ENCODE results near the gene MAML3.

Gene MAML3

DNA sequence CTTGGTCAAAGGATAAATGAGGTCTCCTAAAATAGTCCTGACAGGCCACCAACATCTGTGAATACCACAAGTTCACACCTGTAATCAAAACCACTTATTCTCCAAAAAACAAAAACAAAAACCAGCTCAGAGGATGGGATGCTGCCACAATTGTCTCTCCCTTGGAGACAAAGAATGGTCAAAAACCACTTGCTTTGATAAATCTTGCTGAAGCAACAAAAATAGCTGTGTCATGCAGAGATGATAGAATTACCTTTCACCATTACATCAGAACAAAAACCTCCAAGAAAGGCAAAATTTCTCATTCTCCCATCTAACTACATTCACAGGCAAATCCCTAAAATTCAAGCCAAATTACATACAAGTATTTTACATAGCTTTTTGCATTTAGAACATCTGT, 180.4 kb downstream of the MAML3 start:
- H3K36me3 ChIP-seq (ENCODE audit: control insufficient read depth in 2 of 2, insufficient read depth in 2 of 2, low read length in 2 of 2) = no peaks in the 10 kb centered on the region
- H3K4me3 ChIP-seq (ENCODE audit: low read length in 2 of 2) = no peak overlapping the region
- no peak overlapping the region for H3K27ac ChIP-seq (ENCODE audit: low read depth in 2 of 2, low read length in 2 of 2)
- no peaks in the 10 kb centered on the region for H3K27me3 ChIP-seq (ENCODE audit: control insufficient read depth in 2 of 2, insufficient read depth in 2 of 2, low read length in 2 of 2)
- no peaks in the 10 kb centered on the region for H3K4me1 ChIP-seq (ENCODE audit: control insufficient read depth in 2 of 2, insufficient read depth in 2 of 2, low read length in 2 of 2)
- H3K9me3 ChIP-seq (ENCODE audit: control insufficient read depth in 2 of 2, low read length in 2 of 2) = no peaks in the 10 kb centered on the region
- no peak overlapping the region for H3K9ac ChIP-seq (ENCODE audit: low read depth in 1 of 2, low read length in 2 of 2)

DNA sequence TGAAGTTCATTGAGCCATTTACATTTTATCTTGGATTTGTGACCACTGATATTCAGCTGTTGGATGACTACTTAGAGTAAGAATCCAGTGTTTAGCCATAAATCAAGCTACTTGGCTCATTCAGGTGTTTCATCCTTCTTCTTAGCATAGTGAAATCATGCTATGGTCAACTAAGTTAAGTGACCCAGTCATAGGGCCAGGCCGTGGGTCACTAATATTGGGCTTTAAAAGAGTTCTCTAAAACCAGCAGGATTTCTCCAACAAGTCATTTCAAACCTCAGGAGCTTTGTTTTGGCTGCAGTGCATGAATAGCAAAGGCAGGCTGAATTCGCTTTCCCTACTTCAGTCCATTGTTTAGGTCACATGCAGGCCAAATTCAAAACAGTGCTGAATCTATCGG, 181.0 kb downstream of the MAML3 start:
- Histone ChIP-seq H3K36me3 (ENCODE audit: control insufficient read depth in 2 of 2, insufficient read depth in 2 of 2, low read length in 2 of 2) (no peaks in the 10 kb centered on the region), H3K9me3 (ENCODE audit: control insufficient read depth in 2 of 2, low read length in 2 of 2) (no peaks in the 10 kb centered on the region), H3K4me1 (ENCODE audit: control insufficient read depth in 2 of 2, insufficient read depth in 2 of 2, low read length in 2 of 2) (no peaks in the 10 kb centered on the region), H3K27me3 (ENCODE audit: control insufficient read depth in 2 of 2, insufficient read depth in 2 of 2, low read length in 2 of 2) (no peaks in the 10 kb centered on the region), H3K27ac (ENCODE audit: low read depth in 2 of 2, low read length in 2 of 2) (no peak overlapping the region), H3K9ac (ENCODE audit: low read depth in 1 of 2, low read length in 2 of 2) (no peak overlapping the region), H3K4me3 (ENCODE audit: low read length in 2 of 2) (no peak overlapping the region)

DNA sequence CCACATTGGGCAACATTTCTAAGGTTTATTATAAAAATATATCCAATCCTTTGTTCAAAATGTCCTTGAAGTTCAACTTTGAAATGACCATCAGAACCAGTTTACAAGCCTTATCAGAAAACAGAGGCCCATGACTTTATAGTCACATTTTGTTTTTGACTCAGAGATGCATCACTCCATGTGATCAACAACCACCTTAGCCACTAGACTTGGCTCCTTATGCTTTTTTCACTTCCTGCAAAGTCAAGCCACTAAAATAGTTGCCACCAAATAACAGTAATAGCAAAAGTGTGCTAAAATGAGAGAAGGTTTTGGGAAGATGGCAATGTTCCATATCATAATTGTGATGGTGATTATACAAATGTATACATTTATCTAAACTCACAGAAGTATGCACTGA, 181.7 kb downstream of the MAML3 start:
- Histone ChIP-seq H3K4me1 (ENCODE audit: control insufficient read depth in 2 of 2, insufficient read depth in 2 of 2, low read length in 2 of 2) (no peaks in the 10 kb centered on the region), H3K9ac (ENCODE audit: low read depth in 1 of 2, low read length in 2 of 2) (no peak overlapping the region), H3K4me3 (ENCODE audit: low read length in 2 of 2) (no peak overlapping the region), H3K9me3 (ENCODE audit: control insufficient read depth in 2 of 2, low read length in 2 of 2) (no peaks in the 10 kb centered on the region), H3K27me3 (ENCODE audit: control insufficient read depth in 2 of 2, insufficient read depth in 2 of 2, low read length in 2 of 2) (no peaks in the 10 kb centered on the region), H3K27ac (ENCODE audit: low read depth in 2 of 2, low read length in 2 of 2) (no peak overlapping the region), H3K36me3 (ENCODE audit: control insufficient read depth in 2 of 2, insufficient read depth in 2 of 2, low read length in 2 of 2) (no peaks in the 10 kb centered on the region)

DNA sequence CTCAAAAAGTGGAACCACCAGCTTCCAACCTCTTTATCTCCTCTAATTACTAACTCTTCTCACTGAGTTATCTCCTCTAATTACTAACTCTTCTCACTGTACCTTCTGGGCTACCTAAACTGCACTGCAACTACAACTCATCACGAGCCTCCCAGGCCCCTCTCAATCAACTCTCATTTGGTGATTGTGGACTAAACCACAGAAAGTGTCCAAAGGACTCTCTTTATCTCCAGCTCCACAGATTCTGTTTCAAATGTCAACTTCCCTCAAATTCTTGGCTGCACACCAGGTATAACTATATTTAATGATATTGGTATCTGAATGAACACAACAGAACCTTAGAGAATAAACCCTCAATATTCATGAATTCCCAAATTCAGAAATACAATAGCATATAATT, 182.9 kb downstream of the MAML3 start:
- Histone ChIP-seq H3K4me1 (ENCODE audit: control insufficient read depth in 2 of 2, insufficient read depth in 2 of 2, low read length in 2 of 2) (no peaks in the 10 kb centered on the region), H3K27ac (ENCODE audit: low read depth in 2 of 2, low read length in 2 of 2) (no peak overlapping the region), H3K27me3 (ENCODE audit: control insufficient read depth in 2 of 2, insufficient read depth in 2 of 2, low read length in 2 of 2) (no peaks in the 10 kb centered on the region)

DNA sequence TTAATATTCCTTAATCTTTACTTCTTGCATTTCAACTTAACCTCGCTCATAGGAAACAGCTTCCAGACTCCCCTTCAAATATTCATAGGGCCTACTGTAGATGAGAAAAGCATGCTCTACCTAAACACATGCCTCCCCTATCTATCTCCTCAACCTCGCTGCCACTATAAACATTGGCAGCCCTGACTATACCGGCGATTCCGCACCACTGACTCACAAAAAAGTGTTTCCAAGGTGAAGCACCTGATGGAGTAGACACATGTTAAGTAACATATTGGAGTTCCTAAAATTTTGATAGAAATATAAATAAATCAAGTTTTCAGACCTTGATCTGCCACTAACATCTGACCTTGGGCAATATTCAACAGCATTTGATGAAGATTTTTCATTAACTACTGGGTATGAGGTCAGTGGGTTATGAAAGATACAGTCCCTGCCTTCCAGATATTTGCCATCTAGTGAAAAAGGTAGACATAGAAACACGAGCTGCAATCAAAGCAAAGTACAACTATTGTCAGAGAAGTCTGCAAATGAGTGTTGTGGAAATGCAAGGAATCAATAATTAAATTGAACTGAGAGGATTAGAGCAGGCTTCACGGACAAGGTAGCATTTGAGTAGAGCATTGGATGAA, 184.2 kb downstream of the MAML3 start:
- Histone ChIP-seq H3K36me3 (ENCODE audit: control insufficient read depth in 2 of 2, insufficient read depth in 2 of 2, low read length in 2 of 2) (no peaks in the 10 kb centered on the region), H3K9ac (ENCODE audit: low read depth in 1 of 2, low read length in 2 of 2) (no peak overlapping the region), H3K9me3 (ENCODE audit: control insufficient read depth in 2 of 2, low read length in 2 of 2) (no peaks in the 10 kb centered on the region), H3K4me3 (ENCODE audit: low read length in 2 of 2) (no peak overlapping the region), H3K4me1 (ENCODE audit: control insufficient read depth in 2 of 2, insufficient read depth in 2 of 2, low read length in 2 of 2) (no peaks in the 10 kb centered on the region), H3K27ac (ENCODE audit: low read depth in 2 of 2, low read length in 2 of 2) (no peak overlapping the region), H3K27me3 (ENCODE audit: control insufficient read depth in 2 of 2, insufficient read depth in 2 of 2, low read length in 2 of 2) (no peaks in the 10 kb centered on the region)

More for the DNA sequence above, 182.9 kb downstream of the MAML3 start:
- H3K4me3 ChIP-seq (ENCODE audit: low read length in 2 of 2) = no peak overlapping the region
- H3K36me3 ChIP-seq (ENCODE audit: control insufficient read depth in 2 of 2, insufficient read depth in 2 of 2, low read length in 2 of 2) = no peaks in the 10 kb centered on the region
- H3K9me3 ChIP-seq (ENCODE audit: control insufficient read depth in 2 of 2, low read length in 2 of 2) = no peaks in the 10 kb centered on the region
- no peak overlapping the region for H3K9ac ChIP-seq (ENCODE audit: low read depth in 1 of 2, low read length in 2 of 2)

DNA sequence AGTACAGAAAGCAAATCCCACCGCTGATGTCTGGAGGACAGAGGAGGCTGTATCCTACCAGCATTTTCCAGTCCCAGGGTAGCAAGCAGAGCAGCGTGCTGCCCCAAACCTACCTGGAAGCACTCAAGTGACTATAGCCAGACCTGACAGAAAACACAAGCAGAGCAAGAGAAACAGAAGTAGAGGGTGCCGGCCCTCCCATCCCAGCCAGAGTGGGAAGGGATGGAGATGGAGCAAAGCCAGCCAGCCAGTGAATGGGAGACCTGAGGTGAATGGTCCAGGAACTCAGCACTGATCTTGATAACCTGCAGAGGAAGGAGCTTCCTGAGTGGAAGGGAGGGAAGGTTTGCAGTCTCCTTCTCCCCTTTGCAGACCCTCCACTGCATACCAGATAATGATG, 185.2 kb downstream of the MAML3 start:
- Histone ChIP-seq H3K4me1 (ENCODE audit: control insufficient read depth in 2 of 2, insufficient read depth in 2 of 2, low read length in 2 of 2) (no peaks in the 10 kb centered on the region), H3K9me3 (ENCODE audit: control insufficient read depth in 2 of 2, low read length in 2 of 2) (no peaks in the 10 kb centered on the region), H3K9ac (ENCODE audit: low read depth in 1 of 2, low read length in 2 of 2) (no peak overlapping the region), H3K4me3 (ENCODE audit: low read length in 2 of 2) (no peak overlapping the region), H3K27me3 (ENCODE audit: control insufficient read depth in 2 of 2, insufficient read depth in 2 of 2, low read length in 2 of 2) (no peaks in the 10 kb centered on the region), H3K27ac (ENCODE audit: low read depth in 2 of 2, low read length in 2 of 2) (no peak overlapping the region), H3K36me3 (ENCODE audit: control insufficient read depth in 2 of 2, insufficient read depth in 2 of 2, low read length in 2 of 2) (no peaks in the 10 kb centered on the region)

DNA sequence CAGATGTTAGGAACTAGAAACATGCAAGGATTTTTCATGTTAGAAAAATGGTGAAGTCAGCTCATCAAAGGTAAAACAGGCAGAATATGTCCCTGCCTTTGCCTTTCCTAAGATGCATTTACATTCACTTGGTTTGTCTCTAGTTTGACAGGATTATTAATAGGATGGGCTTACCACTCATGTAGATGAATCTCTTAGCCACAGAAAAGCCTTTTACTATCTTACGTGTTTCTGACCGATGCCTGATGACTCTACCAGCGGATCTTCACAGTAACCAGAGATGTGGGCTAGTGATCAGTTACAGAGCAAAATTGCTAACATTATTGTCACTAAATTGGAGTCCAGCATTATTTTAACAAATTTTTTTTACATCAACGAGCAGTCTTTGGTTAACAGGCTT, 187.6 kb downstream of the MAML3 start:
- Histone ChIP-seq H3K36me3 (ENCODE audit: control insufficient read depth in 2 of 2, insufficient read depth in 2 of 2, low read length in 2 of 2) (no peaks in the 10 kb centered on the region), H3K4me3 (ENCODE audit: low read length in 2 of 2) (no peak overlapping the region), H3K4me1 (ENCODE audit: control insufficient read depth in 2 of 2, insufficient read depth in 2 of 2, low read length in 2 of 2) (no peaks in the 10 kb centered on the region), H3K9me3 (ENCODE audit: control insufficient read depth in 2 of 2, low read length in 2 of 2) (no peaks in the 10 kb centered on the region), H3K27ac (ENCODE audit: low read depth in 2 of 2, low read length in 2 of 2) (no peak overlapping the region), H3K9ac (ENCODE audit: low read depth in 1 of 2, low read length in 2 of 2) (no peak overlapping the region), H3K27me3 (ENCODE audit: control insufficient read depth in 2 of 2, insufficient read depth in 2 of 2, low read length in 2 of 2) (no peaks in the 10 kb centered on the region)

DNA sequence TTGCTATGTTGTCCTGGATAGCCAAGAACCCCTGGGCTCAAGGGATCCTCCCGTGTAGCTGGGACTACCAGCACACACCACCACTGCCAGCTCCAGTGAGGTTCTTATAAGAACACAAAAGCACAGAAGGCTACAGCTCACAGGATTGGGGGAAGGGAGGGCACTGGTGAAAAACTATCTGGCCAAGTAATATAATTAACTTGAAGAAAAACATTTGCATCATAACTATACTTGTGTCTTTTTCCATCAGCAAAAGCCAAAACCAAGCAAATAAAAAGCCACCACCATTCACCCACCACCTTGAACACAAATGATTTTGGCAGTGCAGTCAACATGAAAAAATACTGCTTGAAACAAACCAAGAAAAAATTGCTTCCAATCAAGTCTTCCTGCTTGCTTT, 188.2 kb downstream of the MAML3 start:
- no peak overlapping the region for H3K27ac ChIP-seq (ENCODE audit: low read depth in 2 of 2, low read length in 2 of 2)

DNA sequence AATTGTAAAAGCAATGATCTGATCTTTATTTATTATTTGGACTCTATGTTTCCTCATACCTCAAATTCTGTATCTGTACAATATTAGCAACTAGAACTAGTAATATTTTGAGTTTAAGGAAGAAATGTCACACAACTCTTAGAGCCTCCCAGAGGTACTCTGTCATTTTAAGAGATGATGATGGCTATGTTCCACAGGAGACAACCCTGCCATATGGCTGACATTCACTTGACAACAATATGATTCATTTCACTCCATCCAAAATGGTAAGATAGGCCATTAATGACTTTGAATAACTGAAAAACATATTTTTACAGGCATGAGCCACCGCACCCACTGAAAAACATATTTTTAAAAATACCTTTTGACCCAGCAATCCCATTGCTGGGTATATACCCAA, 190.3 kb downstream of the MAML3 start:
- Histone ChIP-seq H3K27ac (ENCODE audit: low read depth in 2 of 2, low read length in 2 of 2) (no peak overlapping the region), H3K9me3 (ENCODE audit: control insufficient read depth in 2 of 2, low read length in 2 of 2) (no peaks in the 10 kb centered on the region), H3K9ac (ENCODE audit: low read depth in 1 of 2, low read length in 2 of 2) (no peak overlapping the region), H3K27me3 (ENCODE audit: control insufficient read depth in 2 of 2, insufficient read depth in 2 of 2, low read length in 2 of 2) (no peaks in the 10 kb centered on the region), H3K4me1 (ENCODE audit: control insufficient read depth in 2 of 2, insufficient read depth in 2 of 2, low read length in 2 of 2) (no peaks in the 10 kb centered on the region), H3K36me3 (ENCODE audit: control insufficient read depth in 2 of 2, insufficient read depth in 2 of 2, low read length in 2 of 2) (no peaks in the 10 kb centered on the region), H3K4me3 (ENCODE audit: low read length in 2 of 2) (no peak overlapping the region)

More for the DNA sequence above, 188.2 kb downstream of the MAML3 start:
- Histone ChIP-seq H3K4me3 (ENCODE audit: low read length in 2 of 2) (no peak overlapping the region), H3K4me1 (ENCODE audit: control insufficient read depth in 2 of 2, insufficient read depth in 2 of 2, low read length in 2 of 2) (no peaks in the 10 kb centered on the region), H3K36me3 (ENCODE audit: control insufficient read depth in 2 of 2, insufficient read depth in 2 of 2, low read length in 2 of 2) (no peaks in the 10 kb centered on the region), H3K27me3 (ENCODE audit: control insufficient read depth in 2 of 2, insufficient read depth in 2 of 2, low read length in 2 of 2) (no peaks in the 10 kb centered on the region), H3K9ac (ENCODE audit: low read depth in 1 of 2, low read length in 2 of 2) (no peak overlapping the region), H3K9me3 (ENCODE audit: control insufficient read depth in 2 of 2, low read length in 2 of 2) (no peaks in the 10 kb centered on the region)

DNA sequence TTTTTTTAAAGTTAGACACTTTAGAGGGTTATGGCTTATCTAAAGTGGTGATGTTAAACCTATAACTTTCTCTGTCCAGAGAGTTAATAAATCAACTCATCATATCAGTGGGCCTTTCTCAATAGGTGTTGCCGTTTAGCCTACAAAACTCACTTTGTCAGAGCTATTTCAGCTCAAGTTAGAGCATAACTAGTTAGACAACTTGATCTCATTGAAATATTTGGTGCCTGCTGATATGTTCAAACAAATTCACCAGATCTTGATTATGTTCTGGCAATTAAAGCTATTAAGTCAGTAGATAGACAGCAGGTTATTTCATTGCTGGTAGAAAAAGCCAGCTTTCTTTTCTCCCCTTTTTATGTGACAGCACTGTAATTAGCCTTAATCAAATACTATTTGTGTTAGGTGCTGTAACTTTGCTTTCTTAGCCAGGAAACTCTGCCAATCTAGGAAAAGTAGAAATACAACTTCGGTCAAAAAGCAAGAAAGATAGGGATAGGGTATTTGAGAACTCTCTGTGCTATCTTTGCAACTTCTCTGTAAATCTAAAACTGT, 191.8 kb downstream of the MAML3 start:
- Histone ChIP-seq H3K36me3 (ENCODE audit: control insufficient read depth in 2 of 2, insufficient read depth in 2 of 2, low read length in 2 of 2) (no peaks in the 10 kb centered on the region), H3K9me3 (ENCODE audit: control insufficient read depth in 2 of 2, low read length in 2 of 2) (no peaks in the 10 kb centered on the region), H3K9ac (ENCODE audit: low read depth in 1 of 2, low read length in 2 of 2) (no peak overlapping the region), H3K4me3 (ENCODE audit: low read length in 2 of 2) (no peak overlapping the region), H3K4me1 (ENCODE audit: control insufficient read depth in 2 of 2, insufficient read depth in 2 of 2, low read length in 2 of 2) (no peaks in the 10 kb centered on the region), H3K27me3 (ENCODE audit: control insufficient read depth in 2 of 2, insufficient read depth in 2 of 2, low read length in 2 of 2) (no peaks in the 10 kb centered on the region), H3K27ac (ENCODE audit: low read depth in 2 of 2, low read length in 2 of 2) (no peak overlapping the region)
